GM21723 (cell line): ENCODE data around the gene ATPAF2.
"Not testable (repeated sequence)": the region's sequence is repeated elsewhere in the genome, so short reads cannot be mapped to it uniquely, and the experiment has no call there.

Experiments used
- ATAC-seq: cut with Tn5 transposase; IDR thresholded peaks from one replicate; pipeline ENCODE4 v1.9.1; 2021; ENCODE audit warnings: mild to moderate bottlenecking, moderate library complexity; ENCODE audit not compliant: unreplicated experiment

The ATPAF2 gene

GRCh38 chr17:18014006-18014405, 25.0 kb downstream of the ATPAF2 start:
- no peak for ATAC-seq

- no peak for ATAC-seq
These were observed 27.7 kb downstream of the ATPAF2 start for GRCh38 chr17:18011286-18011685.

GRCh38 chr17:18009609-18010420, 29.2 kb downstream of the ATPAF2 start:
- ATAC-seq, result no peak

GRCh38 chr17:18008496-18009268, 30.3 kb downstream of the ATPAF2 start:
- ATAC-seq, result no peak

- no peak for ATAC-seq
These were observed 32.3 kb downstream of the ATPAF2 start for GRCh38 chr17:18006495-18007239.

- ATAC-seq, result no peak
These were observed 33.5 kb downstream of the ATPAF2 start for GRCh38 chr17:18005496-18005895.

- ATAC-seq, result no peak
These were observed 34.1 kb downstream of the ATPAF2 start for GRCh38 chr17:18004884-18005305.

GRCh38 chr17:18004345-18004744, 34.6 kb downstream of the ATPAF2 start:
- ATAC-seq, result no peak

GRCh38 chr17:18002171-18002570, 36.8 kb downstream of the ATPAF2 start:
- ATAC-seq, result no peak

GRCh38 chr17:18000030-18000408, 38.9 kb downstream of the ATPAF2 start:
- ATAC-seq, result no peak

- ATAC-seq, result no peak
These were observed 39.5 kb downstream of the ATPAF2 start for GRCh38 chr17:17999364-18000029.

GRCh38 chr17:17998934-17999333, 40.0 kb downstream of the ATPAF2 start:
- ATAC-seq, result no peak

- not testable (repeated sequence) for ATAC-seq
These were observed 43.1 kb downstream of the ATPAF2 start for GRCh38 chr17:17995887-17996286.

GRCh38 chr17:17994271-17995069, 44.5 kb downstream of the ATPAF2 start:
- no peak for ATAC-seq

GRCh38 chr17:17993852-17994251, 45.1 kb downstream of the ATPAF2 start:
- ATAC-seq, result no peak

GRCh38 chr17:17993366-17993765, 45.6 kb downstream of the ATPAF2 start:
- no peak for ATAC-seq

- ATAC-seq, result no peak
These were observed 48.7 kb downstream of the ATPAF2 start for GRCh38 chr17:17990282-17990681.

- no peak for ATAC-seq
These were observed 49.4 kb downstream of the ATPAF2 start for GRCh38 chr17:17989618-17990017.

GRCh38 chr17:17989081-17989480, 49.9 kb downstream of the ATPAF2 start:
- ATAC-seq, result no peak

GRCh38 chr17:17988427-17988945, 50.5 kb downstream of the ATPAF2 start:
- ATAC-seq, result no peak
